ENCODE data around the gene RBM25.
"Not testable (repeated sequence)": the region's sequence is repeated elsewhere in the genome, so short reads cannot be mapped to it uniquely, and the experiment has no call there.

The RBM25 gene

DNA sequence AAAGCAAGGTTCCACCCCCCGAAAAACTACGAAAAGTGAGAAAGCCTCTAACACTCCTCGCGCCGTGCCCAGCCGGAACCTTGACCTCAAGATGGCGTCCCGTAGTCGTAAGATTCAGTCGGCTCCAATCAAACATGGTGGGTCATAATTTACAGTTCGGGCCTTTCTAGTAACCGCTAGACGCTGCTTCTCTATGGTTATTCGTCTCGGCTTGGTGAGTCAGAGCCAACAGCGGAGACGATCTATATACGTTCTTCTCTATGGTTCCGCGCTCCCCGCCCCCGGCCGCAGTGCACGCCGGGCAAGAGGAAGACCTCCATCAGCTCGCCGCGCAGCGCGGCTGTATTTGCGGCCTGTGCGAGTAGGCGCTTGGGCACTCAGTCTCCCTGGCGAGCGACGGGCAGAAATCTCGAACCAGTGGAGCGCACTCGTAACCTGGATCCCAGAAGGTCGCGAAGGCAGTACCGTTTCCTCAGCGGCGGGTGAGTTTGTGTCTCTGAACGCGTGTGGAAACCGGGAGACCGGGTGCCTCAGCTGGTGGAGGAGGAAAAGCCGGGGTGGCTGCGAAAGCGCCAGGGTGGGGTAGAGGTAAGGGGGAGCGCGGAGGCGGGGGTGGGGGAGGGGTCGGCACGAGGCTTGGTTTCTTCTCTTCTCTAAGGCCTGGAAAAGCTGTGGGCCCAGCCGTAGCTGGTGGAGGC, at the start of gene RBM25:
RBM25 (plus strand) TSS at position 311 of the 698 bp plus-strand sequence. CDS start 13,108 bp downstream, outside the sequence.
- peak; percentile 99 for DNase-seq

DNA sequence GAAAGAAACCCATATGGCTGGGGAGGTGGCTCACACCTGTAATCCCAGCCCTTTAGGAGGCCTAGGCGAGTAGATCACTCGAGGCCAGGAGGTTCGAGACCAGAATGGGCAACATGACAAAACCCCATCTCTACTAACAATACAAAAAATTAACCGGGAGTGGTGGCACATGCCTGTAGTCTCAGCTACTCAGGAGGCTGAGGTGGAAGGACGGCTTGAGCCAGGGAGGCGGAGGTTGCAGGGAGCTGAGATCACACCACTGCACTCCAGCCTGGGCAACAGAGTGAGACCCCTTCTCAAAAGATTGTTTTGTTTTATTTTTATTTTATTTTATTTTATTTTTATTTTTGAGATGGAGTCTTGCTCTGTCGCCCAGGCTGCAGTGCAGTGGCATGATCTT, 47.1 kb upstream of the RBM25 start:
- DNase-seq = not testable (repeated sequence)

DNA sequence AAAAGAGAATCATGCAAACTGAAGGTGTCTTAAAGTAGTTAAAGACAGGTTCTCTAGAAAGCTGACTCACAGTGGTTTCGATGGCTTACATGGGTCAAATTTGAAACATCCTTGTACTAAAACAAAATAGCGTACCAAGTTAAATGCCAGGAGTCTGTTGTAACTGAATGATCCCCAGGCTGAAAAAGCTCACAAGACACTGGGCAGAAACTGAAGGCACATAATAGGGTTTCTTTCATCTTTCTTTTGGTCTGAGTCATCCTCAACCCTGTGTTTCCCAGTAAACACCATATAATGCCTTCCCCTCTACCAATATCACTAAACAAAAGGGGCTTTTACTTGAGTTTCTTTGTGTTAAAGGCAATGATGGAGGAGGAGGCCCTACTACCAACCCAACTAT, 44.2 kb upstream of the RBM25 start:
- DNase-seq = no peak

DNA sequence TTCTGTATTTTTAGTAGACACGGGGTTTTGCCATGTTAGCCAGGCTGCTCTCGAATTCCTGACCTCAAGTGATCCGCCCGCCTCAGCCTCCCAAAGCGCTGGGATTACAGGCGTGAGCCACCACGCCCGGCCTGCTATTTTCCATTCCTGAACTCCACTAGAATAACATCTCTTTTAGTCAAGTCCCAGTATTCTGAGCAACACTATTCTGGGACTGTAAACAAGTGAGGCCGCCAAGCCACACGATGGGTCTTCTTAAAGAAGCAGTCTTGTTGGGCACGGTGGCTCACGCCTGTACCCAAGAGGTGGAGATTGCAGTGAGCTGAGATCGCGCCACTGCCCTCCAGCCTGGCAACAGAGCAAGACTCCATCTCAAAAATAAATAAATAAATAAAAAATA, 42.8 kb upstream of the RBM25 start:
- not testable (repeated sequence) for DNase-seq

DNA sequence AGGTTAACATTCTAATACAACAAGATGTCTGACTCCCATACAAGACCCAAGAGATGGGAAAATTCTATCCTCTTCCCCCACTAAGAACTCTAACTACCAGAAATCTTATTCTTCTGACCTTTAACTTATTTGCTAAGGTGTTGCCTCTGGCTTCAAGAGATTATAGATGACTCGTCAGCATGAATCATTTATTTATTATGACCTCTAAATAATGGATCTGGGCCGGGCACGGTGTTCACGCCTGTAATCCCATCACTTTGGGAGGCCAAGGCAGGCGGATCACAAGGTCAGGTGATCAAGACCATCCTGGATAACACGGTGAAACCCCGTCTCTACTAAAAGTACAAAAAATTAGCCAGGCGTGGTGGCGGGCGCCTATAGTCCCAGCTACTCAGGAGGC, 42.3 kb upstream of the RBM25 start:
- not testable (repeated sequence) for DNase-seq

DNA sequence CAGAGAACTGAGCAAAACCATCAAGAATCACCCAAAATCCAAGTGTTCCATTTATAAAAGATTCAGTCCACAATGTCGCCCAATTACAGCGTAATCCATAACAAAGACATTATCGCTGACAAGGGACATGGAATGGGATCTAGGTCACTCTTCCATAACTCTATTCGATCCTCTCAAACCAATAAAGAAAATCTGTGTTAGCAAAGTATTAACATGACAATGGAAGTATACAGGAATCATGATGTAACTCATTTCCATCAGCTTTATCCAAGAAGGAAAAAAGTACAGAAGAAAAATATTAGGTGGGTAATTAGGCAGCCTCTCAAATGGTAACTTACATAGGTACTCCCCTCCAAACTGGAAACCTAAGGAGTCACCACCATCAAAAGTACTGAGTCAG, 36.3 kb upstream of the RBM25 start:
- DNase-seq = no peak

DNA sequence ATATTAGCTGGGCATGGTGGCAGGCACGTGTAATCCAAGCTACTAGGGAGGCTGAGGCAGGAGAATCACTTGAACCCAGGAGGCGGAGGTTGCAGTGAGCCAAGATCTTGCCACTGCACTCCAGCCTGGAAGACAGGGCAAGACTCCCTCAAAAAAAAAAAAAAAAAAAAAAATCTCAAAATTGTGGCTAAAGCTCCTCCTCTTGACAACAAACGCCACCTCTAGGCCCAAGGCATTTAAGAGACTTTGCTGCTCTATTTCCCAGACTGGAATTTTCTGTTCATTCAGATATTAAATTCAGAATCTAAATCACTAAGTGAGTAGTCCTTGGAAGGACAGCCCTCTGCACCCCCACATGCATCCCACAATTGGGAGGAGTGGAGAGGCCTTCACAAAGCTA, 32.8 kb upstream of the RBM25 start:
- DNase-seq = peak; percentile 6

DNA sequence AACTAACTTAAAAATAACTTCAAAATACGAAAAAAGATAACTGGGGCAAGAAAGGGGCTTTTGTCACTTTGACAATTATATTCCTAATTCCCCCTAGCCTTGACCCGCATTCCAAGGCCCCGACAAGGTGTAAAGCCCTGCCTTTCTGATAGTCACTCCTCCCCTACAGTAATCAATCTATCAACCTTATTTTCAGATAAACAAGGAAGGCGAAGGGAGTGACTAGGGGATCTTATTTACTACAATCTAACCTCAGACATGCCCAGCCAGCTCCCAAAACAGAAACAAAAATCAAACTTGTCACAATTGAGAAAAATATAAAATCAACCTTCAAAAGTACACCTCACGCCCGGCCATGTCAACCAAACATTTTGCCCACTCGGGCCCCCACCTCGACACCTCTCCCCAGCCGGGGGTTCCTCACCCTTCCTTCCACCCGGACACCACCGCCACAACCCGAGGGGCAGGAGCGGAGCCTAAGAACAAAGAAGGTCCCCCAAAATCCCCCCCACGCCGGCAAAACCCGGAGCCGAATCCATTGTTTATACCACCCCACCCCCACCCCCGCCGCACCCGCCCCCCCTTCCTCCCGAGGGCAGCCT, 32.0 kb upstream of the RBM25 start:
- DNase-seq = no peak

DNA sequence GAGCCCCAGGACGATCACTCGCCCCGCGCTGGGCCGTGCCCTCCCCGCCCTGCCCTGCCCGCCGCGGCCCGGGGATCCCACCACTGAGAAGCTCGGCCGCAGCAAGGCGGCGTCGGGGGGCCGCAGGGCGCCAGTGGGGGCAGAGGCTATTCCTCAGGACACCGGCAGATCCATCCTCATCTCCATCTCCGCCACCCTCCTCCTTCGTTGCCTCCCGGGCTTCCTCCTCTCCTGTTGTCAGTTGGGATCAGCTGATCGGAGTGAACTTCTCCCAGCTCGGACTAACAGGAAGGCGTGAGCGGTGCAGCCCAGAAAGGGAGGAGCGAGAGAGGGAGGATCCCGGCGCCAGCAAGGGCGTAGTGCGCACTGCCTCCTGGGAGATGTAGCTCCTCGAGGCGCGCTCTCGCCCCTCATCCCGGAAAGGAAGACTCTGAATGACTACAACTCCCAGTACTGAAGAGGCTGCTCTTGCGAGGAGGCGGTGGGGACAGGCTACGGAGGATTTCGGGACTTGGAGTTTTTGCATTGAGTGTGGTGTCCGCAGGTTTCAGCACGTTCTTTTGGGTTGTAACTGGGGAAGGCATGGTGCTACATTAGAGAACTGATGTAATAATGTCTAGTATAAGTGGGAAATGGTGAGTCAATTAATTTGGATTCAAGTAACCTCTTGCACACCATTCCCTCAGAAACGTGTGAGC, 31.3 kb upstream of the RBM25 start, which contains the start of gene ZFYVE1:
ZFYVE1 (minus strand) TSS at position 262 of the 698 bp plus-strand sequence. CDS start 2,598 bp downstream, outside the sequence.
- DNase-seq = peak; percentile 98

DNA sequence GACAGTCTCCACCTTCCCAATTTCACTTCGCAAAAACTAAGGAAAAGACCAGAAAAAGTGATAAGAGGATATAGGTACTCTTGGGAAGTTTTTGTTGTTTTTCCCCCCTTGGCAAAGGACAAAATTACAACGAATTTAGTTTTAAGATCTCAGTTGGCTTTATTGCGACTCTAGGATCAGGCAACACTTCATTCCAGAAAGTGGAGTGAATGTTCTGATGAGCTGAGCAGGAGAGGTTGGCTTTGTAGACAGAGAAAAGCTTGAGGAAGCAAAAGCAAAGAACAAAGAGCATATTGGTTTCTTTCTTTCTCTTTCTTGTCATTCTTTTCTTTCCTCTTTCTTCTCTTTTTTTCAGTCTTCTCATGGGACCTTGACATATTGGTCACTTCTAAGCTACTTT, 30.8 kb upstream of the RBM25 start:
- no peak for DNase-seq

DNA sequence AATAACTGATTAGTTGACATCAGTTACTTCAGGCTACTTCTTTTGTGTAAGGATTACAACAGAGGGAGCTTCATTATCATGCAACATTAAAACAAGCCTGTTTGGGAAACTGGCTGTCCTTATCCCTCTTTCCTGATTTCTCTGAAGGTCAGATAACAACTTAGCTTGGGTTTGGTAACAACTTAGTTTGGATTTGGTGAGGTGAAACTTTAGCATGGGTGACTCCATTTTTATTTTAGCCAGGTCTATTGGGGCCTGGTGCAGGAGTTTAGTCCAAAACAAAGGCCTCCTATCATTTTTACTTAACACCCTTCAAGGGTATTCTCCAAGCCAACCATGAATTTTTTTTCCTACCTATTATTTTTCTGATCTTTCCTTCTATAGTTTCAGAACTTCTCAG, 30.4 kb upstream of the RBM25 start:
- no peak for DNase-seq

DNA sequence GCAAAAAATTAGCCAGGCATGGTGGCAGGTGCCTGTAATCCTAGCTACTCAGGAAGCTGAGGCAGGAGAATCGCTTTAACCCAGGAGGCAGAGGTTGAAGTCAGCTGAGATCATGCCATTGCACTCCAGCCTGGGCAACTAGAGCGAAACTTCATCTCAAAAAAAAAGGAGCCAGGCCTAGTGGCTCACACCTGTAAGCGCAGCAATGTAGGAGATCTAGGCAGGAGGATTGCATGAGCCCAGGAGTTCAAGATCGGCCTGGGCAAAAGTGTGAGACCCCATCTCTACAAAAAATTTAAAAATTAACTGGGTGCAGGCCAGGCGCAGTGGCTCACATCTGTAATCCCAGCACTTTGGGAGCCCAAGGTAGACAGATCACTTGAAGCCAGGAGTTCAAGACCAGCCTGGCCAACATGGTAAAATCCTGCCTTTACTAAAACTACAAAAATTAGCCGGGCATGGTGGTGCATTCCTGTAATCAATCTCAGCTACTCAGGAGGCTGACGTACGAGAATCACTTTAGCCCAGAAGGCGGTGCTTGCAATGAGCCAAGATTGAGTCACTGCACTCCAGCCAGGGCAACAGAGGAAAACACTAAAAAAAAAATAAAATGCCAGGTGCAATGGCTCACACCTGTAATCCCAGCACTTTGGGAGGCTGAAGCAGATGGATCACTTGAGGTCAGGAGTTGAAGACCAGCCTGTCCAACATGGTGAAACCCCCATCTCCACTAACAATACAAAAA, 21.5 kb upstream of the RBM25 start:
- DNase-seq = not testable (repeated sequence)

DNA sequence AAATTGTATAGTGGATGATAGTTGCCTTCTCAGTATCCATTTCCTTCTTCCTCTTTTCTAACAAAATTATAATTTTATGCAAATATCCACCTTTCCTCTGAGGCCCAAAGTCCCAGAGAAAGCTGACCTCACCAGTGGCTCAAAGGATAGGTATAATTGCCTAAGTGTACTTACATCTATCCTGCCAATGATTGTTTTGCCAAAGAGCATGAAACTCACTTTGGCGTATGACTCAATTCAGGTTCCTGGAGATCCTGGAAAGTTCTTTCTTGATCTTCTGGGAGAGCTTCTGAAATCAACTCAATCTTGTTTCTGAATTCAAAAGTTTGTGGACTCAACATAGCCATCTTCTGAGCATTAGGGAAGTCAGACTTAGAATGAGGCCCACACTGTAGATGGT, 10.5 kb upstream of the RBM25 start:
- DNase-seq = no peak

DNA sequence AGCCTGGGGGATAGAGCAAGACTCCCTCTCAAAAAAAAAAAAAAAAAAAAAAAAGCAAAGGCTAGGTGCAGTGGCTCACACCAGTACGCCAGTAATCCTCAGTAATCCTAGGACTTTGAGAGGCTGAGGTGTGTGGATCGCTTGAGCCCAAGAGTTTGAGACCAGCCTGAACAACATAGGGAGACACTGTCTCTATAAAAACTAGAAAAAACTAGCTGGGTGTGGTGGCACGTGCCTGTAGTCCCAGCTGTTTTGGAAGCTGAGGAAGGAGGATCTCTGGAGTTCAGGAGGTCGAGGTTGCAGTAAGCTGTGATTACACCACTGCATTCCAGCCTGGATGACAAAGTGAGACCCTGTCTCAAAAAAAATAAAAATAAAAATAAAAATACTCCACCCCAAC, 8.9 kb upstream of the RBM25 start:
- DNase-seq = no peak

DNA sequence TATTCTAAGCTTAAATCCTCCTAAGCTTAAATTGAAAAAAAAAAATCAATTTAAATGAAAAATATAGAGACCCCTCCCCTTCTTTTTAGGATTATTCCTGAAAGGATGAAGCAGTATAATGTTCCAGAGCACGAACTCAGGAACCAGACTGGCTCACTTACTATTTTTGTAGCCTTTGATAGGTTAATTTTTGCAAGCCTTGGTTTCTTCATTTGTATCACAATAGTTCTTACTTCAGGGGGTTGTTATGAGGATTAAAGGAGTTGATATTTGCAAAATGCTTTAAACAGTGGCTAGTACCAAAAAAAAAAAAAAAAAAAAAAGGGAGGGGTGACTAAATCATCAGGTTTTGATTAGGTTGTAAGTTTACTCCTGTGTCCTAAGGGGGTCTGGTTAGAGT, 3.1 kb upstream of the RBM25 start:
- DNase-seq = no peak

DNA sequence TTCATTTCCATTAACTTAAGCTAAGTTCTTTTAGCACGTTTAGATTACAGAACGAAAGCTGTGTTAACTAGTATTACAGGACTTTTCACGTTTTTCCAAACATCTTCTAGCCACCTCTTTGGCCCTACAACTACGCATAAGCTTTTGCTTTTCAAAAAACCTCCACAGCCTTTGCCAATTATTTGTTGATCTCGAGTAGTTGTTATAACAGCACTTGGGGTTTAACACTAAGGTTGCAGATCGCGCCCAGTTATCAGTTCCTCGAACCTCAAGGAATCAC, 450 bp upstream of the RBM25 start:
- no peak for DNase-seq

DNA sequence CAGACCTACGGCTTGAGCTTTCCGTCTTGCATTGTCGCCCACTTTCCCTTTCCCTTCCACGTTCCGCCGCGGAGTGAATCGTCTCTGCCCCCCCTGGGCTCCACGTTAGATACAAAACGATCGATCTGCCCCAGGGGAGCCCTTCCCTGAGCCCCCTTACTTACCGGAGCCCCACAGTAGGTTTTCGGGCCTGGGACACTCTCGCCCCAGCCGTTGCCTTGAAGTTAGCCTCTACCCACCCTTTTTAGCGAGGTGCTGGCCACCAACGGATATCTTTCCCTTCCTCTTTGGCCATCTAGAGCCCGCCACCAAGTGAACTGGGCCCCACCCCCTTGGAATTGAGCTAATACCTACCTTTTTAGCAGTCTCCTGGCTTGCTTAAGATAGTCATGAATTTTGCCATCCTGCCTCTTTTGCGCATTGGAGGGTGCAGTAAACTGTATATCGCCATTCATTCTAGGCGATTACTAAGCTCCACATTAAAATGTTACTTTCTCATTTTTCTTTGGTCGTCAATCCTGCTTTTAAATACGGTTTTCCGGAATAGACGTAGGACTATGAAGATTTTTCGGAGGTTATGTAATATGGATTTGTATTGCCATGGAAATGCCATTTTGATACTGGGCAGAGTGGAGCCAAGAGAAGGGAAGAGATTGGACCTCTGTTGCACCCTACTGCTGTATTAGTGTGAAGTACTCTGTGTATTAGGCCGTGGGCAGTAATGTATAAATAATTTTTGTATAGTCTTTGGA, 764 bp downstream of the RBM25 start:
- no peak for DNase-seq

DNA sequence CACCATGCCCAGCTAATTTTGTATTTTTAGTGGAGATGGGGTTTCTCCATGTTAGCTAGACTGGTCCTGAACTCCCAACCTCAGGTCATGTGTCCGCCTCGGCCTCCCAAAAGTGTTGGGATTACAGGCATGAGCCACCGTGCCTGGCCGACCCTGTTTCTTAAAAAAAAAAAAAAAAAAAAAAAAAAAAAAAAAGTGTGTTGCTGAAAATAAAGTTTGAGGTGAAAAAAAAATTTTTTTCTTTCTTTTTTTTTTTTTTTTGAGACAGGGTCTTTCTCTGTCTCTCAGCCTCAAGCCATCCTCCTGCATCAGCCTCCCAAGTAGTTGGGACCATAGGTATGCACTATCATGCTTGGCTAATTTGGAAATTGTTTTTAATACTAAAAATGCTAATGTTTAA, 11.3 kb downstream of the RBM25 start:
- DNase-seq = no peak

DNA sequence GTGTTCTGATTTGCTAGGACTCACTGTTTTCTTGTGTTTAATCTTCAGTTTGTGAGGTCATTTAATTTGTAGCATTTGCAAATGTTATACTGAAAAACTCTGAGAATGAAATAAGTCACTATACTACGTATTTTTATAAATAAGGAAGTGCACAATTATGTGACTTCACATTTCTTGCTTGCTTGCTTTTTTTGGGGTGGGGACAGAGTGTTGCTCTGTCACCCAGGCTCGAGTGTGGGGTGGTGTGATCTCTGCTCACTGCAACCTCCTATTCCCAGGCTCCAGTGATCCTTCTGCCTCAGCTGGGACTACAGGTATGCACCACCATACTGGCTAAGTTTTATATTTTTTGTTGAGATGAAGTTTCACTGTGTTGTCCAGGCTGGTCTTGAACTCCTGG, 32.7 kb downstream of the RBM25 start:
- DNase-seq = no peak

DNA sequence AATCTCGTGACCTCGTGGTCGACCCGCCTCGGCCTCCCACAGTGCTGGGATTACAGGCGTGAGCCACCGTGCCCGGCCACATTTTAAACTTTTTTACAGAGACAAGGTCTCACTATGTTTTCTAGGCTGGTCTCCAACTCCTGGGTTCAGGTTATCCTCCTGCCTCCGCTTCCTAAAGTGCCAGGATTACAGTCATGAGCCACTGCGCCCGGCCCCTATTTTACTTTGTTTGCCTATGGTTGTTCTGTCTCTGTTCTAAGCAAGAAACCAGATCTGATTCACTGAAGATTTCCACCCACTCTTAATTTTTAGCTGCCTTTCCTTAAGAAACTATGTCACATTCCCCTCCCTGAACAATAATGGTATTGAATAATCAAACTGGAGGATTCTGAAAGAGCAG, 39.1 kb downstream of the RBM25 start:
- no peak for DNase-seq

DNA sequence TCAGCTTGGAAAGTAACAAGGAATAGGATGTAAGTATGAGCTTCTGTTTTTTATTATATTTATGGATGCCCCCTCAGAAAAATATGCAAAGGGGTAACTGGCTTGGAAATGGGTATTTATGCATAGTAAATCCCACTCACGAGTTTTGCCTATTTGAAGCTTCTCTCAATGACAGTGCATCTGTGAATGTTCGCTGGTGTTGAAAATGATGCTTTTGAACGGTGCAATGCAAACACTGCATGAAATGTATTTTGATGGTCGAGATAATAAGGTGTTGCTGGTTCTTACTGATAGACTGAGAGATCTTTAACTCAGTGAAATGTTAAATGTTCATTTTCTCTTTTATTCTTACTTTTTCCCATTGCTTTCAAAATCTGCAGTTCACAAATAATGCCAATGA, 42.0 kb downstream of the RBM25 start:
- no peak for DNase-seq

DNA sequence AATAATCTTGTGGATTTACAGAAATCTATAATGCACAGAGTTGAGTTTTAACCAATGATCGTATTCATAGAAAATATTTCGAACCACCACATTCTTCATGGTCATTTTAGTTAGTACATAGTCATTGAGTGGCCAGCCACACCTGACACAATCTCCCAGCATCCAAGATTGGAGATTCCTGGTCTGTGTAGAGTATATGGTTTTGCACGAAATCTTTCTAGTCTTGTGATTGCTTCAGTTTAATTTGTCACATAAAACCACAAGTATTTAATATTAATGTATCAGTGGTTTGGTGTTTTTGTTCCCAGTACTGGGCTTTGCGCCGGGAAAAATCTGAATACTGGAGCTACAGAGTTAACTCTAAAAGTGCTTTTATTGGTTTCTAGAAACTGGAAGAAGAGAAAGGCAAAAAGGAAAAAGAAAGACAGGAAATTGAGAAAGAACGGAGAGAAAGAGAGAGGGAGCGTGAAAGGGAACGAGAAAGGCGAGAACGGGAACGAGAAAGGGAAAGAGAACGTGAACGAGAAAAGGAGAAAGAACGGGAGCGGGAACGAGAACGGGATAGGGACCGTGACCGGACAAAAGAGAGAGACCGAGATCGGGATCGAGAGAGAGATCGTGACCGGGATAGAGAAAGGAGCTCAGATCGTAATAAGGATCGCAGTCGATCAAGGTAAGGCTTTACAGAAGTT, 44.6 kb downstream of the RBM25 start:
- DNase-seq = no peak

All from fibroblast of upper back skin (primary cell).